H1 (cell line): ENCODE measurements around the gene DGKZ. TPM values are rescaled to one million over a fixed set of nuclear protein-coding genes. Genes with fewer than 3 reads are reported as not detected.

Experiments
- BACH1 ChIP-seq: IDR thresholded peaks from 2 replicates; pipeline ENCODE4 v1.6.1; 2012; ENCODE audit warnings: low read length, improper control_type of control experiment
- BCL11A ChIP-seq, 2 experiments: IDR thresholded peaks; one replicate each; pipeline ENCODE4 v1.6.1; 2011; ENCODE audit warnings: low read depth in 2 of 2, low read length in 2 of 2, mild to moderate bottlenecking in 2 of 2
- HDAC2 ChIP-seq, 2 experiments: fragments of 300-600 bp in 1 of 2; sonication (generic) in 1 of 2; IDR thresholded peaks; 2 replicates each; pipeline ENCODE4 v1.6.1; 2011 to 2012; ENCODE audit warnings: low read depth in 2 of 2, low read length in 2 of 2, mild to moderate bottlenecking in 2 of 2, moderate library complexity in 2 of 2, borderline replicate concordance in 1 of 2, inconsistent platforms in 1 of 2
- NANOG ChIP-seq: IDR thresholded peaks from 2 replicates; pipeline ENCODE4 v1.6.1; 2011; ENCODE audit warnings: low read length, low read depth, mild to moderate bottlenecking, inconsistent platforms; ENCODE audit not compliant: insufficient read depth, poor library complexity, severe bottlenecking
- SIX5 ChIP-seq: IDR thresholded peaks from 2 replicates; pipeline ENCODE4 v1.6.1; 2011; ENCODE audit warnings: mild to moderate bottlenecking, low read depth, low read length
- SP4 ChIP-seq: IDR thresholded peaks from 2 replicates; pipeline ENCODE4 v1.6.1; 2012; ENCODE audit warnings: low read length, inconsistent platforms
- polyA plus RNA-seq, 7 experiments: library from polyadenylated mRNA; depleted of rRNA in 3 of 7; stranded (reverse) in 5 of 7; unstranded in 2 of 7; fragments of >200 nt in 5 of 7; fragments of 200-250 nt in 2 of 7; gene quantifications; 1 replicate in 5 of 7; 2 replicates in 1 of 7; 4 replicates in 1 of 7; pipeline versions ENCODE4 v1.2.1 to v1.2.3, GENCODE V29; 2011 to 2013; ENCODE audit warnings: missing spikeins in 2 of 7, mixed read lengths in 2 of 7
- total RNA-seq: library from RNA; stranded (reverse); fragmentation: NEBNext Ultra II Directional; extraction: Animal tissue kit (Norgen Biotek cat#: 25700); gene quantifications from 2 replicates; pipeline ENCODE4 v1.2.1, GENCODE V29; 2021

The DGKZ gene
- total and polyA plus RNA-seq, 2 of the 8 experiments (the other 6 are each of a cell fraction or from before 2014, with no cell fraction given), result 84.4 to 184 TPM

GRCh38 chr11:46331282-46331984, 15.8 kb upstream of the DGKZ start (continued):
- no peak for TF ChIP-seq HDAC2 (IDR thresholded peaks at IDR 0.05; ENCODE audit: borderline replicate concordance in 1 of 2, low read depth in 2 of 2, low read length in 2 of 2)
- no peak for TF ChIP-seq BCL11A (IDR thresholded peaks at IDR 0.05; ENCODE audit: low read depth in 2 of 2, low read length in 2 of 2)
- no peak for TF ChIP-seq BACH1
- no peak for TF ChIP-seq SIX5
- TF ChIP-seq NANOG, result no peak
- no peak for TF ChIP-seq SP4
- TF ChIP-seq, all 59 proteins: peak for 0
